HG02623 (cell line): ENCODE measurements around the gene ST3GAL3.

Experiments used
- ATAC-seq: cut with Tn5 transposase; IDR thresholded peaks from one replicate; pipeline ENCODE4 v1.9.1; 2021; ENCODE audit warnings: moderate library complexity; ENCODE audit not compliant: unreplicated experiment

The ST3GAL3 gene

DNA sequence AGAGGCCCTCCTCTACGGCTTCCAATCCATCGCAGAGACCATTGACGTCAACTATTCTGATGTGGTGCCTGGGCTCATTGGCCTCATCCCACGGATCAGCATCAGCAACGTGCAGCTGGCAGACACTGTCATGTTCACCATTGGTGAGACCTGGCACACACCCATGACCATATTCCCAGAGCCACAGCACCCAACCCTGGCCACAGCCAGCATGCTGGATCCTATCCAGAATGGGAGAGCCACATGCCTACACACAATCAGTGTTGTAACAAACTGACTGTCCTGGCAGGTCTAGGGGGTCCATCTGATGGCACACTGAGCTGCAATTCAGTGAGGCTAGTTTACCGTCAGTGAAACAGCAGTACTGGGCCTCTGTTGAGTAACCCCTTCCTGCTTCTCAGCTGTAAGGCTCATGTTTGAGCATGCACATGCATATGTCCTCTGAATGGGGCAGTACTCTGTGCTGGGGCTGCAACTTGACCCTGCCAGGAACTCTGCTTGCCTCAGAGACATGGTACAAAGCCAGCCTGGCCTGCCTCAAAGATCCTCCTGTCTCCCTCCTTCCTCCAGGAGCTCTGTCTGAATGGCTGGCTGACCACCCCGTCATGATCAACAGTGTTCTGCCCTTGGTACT lies 250.2 kb downstream of the ST3GAL3 start:
- no peak for ATAC-seq

GRCh38 chr1:43958351-43959255 lies 251.3 kb downstream of the ST3GAL3 start:
- no peak for ATAC-seq

- no peak for ATAC-seq
Observed at GRCh38 chr1:43960798-43961197, 253.5 kb downstream of the ST3GAL3 start.

DNA sequence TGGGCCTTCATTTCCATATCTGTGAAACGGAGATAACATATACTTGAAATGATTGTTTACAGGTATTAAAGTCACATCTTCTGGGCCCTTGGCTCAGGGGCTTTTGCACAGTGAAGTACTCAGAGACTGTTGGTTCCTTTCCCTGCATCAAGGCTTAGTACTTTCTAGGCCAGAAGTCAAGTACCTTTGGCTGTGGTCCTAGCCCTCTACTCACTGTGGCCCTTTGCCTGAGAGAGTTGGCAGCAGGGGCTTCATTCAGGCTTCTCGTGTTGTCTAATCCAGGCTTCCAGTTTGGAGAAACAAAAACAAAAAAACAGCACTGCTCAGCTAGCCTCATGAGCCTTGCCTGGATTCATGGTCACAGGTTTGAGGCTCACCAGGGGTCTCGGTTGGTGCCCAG lies 254.4 kb downstream of the ST3GAL3 start:
- no peak for ATAC-seq

- ATAC-seq, result no peak
Observed at GRCh38 chr1:43962324-43962723, 255.0 kb downstream of the ST3GAL3 start.

- no peak for ATAC-seq
Observed at GRCh38 chr1:43963006-43963405, 255.7 kb downstream of the ST3GAL3 start.

DNA sequence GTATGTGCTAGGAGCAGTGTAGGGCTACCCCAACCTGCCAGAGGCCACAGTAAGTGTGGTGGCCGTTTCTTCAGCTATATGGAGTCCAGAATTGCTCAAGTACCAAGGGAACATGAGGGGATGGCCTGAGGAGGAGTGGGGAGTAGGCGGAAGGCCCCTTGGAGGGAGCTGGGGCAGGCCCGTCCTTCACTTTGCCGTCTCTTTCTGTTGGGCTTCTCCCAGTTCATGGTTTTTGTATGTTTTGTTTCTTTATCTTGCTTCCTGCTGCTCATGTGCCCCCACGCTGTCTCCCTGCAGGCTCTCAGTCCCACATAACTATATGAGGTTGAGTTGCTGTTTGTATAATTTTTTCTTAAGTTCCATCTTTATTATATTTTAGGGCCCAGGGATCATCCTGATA lies 256.6 kb downstream of the ST3GAL3 start:
- no peak for ATAC-seq

DNA sequence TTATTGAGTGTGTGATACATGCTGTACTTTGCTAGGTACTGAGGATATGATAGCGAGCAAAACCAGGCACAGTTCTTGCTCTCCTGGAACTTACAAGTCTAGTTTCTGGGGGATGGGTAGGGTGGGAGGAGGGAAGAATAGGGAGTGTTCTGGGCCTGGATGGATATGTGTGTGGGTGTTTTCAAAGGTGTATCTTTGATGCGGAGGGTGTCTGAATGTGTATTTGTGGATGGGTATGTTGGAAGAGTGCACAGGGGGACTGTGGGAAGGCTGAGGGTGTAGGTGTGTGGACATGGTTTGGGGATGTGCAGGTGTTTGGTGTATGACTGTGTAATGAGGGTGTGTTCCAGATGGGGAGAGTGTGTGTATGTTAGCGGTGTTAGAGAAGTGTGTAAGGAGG lies 258.0 kb downstream of the ST3GAL3 start:
- ATAC-seq, result no peak

- ATAC-seq, result no peak
Observed at GRCh38 chr1:43968348-43968948, 261.1 kb downstream of the ST3GAL3 start.

DNA sequence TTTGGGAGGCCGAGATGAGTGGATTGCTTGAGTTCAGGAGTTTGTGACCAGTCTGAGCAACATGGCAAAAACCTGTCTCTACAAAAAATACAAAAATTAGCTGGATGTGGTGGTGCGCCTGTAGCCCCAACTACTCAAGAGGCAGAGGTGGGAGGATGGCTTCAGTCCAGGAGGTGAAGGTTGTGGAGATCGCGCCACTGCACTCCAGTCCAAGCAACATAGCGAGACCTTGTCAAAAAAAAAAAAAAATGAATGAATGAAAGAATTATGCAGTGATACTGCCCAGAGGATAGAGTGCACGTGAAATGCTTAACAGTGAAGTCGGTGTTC lies 262.0 kb downstream of the ST3GAL3 start:
- ATAC-seq, result no peak

DNA sequence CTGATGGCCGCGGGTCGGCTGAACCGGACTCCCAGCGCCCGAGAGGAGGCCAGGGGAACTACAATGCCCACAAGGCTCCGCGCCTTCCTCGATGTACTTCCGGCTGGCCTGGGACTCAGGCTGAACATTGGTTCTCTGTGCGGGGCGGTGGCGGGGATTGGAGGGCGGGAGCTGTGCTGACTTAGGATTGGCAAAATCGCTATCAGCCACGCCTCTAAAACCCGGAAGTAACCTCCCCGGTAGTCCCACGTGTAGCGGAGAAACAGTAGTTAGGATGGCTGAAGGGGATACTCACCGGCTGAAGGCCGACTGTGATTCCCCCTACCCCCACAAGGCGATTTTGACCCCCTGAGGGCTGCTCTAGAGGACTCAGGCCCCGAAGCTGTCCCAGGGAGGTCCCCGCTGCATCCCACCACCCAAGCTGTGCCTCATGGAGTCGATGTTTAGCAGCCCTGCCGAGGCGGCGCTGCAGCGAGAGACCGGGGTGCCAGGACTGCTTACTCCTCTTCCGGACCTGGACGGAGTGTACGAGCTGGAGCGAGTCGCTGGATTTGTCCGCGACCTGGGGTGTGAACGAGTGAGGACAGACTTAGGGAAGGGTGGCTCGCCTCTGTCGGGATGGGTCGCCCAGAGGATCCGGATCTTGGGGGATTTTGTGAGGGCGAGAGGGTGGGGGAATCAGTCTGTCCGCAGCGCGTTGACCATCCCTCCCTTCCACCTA lies 262.6 kb downstream of the ST3GAL3 start, which contains the start of gene DPH2:
Gene DPH2 (plus strand): TSS at position 265 of the 721 bp plus-strand sequence. CDS start 166 bp downstream, at position 431.
- peak; percentile 88 for ATAC-seq

DNA sequence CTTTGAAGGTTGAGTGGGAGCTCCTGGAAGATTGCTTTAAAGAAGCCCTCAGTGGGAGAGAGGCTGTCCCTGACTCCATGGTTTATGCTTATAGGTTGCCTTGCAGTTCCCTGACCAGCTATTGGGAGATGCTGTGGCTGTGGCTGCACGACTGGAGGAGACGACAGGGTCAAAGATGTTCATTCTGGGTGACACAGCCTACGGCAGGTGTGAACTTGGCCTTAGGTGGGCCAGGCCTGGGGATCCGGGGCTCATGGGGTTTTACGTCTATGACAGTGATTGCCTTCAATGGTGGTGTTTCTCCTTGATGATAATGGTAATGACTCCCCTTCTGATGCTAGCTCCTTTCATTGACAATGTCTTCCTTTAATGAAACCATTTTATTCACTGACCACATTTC lies 263.2 kb downstream of the ST3GAL3 start:
- ATAC-seq, result no peak

DNA sequence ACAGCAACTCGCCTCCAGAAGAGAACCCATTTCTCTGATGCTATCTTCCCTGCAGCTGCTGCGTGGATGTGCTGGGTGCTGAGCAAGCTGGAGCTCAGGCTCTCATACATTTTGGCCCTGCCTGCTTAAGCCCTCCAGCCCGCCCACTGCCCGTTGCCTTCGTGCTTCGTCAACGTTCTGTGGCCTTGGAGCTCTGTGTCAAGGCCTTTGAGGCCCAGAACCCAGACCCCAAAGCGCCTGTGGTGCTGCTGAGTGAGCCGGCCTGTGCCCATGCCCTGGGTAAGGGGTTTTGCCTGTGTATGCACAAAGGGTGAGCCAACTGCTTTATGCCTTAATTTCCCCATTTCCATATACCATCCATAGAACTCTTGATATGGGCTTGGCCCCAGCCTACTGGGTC lies 263.6 kb downstream of the ST3GAL3 start:
- ATAC-seq, result no peak

DNA sequence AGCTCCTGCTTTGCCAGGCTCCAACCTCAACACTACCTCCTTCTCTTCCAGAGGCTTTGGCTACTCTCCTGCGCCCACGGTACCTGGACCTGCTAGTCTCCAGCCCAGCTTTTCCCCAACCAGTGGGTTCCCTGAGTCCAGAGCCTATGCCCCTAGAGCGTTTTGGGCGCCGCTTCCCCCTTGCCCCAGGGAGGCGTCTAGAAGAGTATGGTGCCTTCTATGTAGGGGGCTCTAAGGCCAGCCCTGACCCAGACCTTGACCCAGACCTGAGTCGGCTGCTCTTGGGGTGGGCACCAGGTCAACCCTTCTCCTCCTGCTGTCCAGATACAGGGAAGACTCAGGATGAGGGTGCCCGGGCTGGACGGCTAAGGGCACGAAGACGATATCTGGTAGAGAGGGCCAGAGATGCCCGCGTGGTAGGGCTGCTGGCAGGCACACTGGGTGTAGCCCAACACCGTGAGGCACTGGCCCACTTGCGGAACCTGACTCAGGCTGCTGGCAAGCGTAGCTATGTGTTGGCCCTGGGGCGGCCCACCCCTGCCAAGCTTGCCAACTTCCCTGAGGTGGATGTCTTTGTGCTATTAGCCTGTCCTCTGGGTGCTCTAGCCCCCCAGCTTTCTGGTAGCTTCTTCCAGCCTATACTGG lies 264.1 kb downstream of the ST3GAL3 start:
- ATAC-seq, result no peak

DNA sequence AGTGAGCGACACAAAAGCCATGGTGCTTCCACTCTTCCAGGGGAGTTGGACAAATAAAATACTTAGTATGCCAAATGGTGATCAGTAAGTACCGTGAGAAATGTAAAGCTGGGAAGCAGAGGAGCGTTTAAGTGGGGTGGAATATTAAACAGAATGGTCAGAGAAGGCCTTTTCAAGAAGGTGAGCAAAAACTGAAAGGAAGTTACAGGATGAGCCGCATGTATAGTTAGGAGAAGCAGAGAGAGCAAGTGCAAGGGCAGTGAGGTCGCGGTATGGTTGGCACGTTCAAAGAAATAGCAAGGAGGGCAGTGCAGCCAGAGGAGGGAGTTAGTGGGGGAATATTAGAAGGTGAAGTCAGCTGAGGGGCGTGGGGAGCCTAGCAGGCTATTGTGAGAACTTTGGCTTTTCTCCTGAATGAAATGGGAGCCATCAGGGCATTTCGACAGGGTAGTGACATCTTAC lies 266.7 kb downstream of the ST3GAL3 start:
- no peak for ATAC-seq

DNA sequence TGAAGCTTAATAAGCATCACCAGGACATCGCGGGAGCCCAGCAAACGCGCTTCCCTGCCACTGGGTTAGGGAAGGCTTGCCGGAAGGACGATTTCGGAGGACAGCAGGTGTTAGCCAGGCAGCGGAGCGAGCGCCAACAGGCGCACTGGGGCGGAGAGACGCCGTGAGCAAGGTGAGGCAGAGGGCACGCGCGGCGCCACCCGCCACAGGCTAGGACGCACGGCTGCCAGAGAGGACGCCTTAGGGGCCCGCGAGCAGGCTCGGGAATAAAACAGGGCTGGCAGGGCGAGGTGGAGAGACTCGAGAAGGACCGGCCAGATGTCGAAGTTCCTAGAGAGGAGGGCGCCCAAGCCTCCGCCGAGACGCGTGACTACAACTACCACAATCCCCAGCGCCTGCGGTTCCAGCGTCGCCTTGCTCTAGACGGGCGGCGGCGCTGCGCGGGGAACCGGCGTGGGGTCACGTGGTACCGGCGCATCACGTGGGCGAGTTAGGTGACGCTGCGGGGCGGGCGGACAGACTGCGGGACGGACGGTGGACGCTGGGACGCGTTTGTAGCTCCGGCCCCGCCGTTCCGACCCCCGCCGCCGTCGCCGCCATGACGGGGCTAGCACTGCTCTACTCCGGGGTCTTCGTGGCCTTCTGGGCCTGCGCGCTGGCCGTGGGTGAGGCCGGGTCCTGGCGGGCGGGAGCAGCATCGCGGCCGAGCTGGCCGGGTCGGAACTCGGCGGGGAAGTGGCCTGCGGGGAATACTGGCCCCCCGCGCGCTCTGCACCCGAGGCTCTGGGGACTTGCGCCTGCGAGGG lies 267.3 kb downstream of the ST3GAL3 start, which contains the start of gene ATP6V0B:
Gene ATP6V0B (plus strand): TSS at position 518 of the 806 bp plus-strand sequence. CDS start 81 bp downstream, at position 599.
- ATAC-seq, result peak; percentile 62

DNA sequence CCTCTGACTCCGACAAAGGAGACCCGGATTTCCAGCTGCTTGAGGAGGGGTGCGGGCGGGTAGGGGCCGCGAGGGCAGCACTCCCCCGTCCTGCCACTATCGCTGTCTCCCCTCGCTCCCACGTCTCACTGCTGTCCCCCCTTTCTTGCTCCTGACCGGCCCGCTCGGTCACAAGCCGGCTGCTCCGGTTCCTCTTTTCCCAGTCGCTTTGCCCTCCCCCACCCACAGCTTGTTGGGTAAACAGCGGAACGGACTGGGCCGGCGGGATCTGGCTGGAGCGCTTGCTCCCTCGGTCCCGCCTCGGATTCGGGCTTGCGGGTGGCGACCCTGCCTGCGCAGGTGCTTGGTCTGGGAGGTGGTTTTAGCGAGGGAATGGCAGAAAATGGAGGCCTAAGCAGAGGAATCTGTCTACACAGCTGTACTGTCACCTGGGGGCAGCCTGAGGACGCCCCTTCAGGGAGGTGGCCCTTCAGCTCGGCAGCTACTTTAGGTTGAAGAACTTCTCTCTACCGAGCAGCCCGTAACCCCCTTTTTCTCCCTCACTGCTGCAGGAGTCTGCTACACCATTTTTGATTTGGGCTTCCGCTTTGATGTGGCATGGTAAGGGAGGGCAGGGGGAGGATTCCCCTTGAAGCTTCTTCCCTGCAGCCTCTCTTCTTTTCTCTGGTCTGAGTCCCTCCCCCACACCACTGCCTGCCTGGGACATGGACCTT lies 268.1 kb downstream of the ST3GAL3 start:
- ATAC-seq, result no peak

- no peak for ATAC-seq
Observed at GRCh38 chr1:43976045-43976444, 268.7 kb downstream of the ST3GAL3 start.

DNA sequence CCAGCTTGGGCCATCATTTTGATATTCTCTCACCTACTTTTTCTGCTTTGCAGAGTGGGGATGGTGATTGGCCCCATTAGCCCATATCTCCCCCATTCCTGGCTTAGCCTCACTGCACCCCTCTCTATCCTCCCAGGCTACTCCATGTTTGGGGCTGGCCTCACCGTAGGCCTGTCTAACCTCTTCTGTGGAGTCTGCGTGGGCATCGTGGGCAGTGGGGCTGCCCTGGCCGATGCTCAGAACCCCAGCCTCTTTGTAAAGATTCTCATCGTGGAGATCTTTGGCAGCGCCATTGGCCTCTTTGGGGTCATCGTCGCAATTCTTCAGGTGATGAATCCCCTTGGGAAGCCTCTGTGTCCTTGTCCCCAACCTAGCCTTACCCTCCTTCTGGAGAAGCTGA lies 269.6 kb downstream of the ST3GAL3 start:
- ATAC-seq, result no peak
